ENCODE measurements around the gene NEUROD2. TPM values are rescaled to one million over a fixed set of nuclear protein-coding genes. Genes with fewer than 3 reads are reported as not detected.
A peak's percentile ranks its signal among the peaks of the same experiment; 100 is the strongest.

NEUROD2 gene
- total RNA-seq, 1 donor from 2014 or later, result not detected

DNA sequence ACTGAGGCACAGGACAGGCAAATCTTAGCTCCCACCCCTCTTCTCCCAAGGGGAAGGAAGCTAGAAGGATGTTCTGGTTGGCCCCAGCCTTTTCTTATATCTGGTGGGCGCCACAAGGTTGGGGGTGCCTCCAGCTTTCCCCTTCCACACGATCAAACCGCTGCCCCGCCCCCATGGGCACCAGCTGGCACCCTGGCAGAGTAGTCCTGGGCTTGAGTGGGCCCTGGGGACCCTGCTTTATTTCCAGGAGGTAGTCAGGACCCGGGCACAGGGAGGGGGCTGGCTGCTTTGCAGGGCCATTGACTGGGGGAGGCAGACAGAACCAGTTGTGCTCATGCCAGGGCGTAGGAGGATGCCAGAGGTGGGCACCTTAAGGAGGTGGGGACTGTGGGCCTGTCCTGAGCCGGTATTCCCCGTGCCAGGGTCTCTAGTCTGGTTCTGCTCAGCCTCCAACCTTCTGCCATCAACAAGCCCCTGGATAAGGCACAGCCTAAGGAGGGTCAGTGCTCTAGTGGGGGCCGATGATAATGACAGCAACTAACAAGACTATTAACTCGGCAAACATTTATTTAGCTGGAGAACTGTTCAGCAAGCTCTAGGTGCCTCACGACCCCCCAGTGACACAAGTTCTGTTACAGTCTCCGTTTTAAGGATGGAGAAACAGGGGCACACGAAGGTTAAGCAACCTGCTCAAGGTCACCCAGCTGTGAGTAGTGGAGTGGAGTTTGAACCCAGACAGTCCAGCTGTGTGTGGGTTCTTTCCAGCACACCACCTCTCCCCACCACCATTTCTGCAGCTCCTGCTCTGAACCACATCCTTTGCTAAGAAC lies 11.5 kb upstream of the NEUROD2 start:
- no peak for DNase-seq (ENCODE audit: low spot score)

DNA sequence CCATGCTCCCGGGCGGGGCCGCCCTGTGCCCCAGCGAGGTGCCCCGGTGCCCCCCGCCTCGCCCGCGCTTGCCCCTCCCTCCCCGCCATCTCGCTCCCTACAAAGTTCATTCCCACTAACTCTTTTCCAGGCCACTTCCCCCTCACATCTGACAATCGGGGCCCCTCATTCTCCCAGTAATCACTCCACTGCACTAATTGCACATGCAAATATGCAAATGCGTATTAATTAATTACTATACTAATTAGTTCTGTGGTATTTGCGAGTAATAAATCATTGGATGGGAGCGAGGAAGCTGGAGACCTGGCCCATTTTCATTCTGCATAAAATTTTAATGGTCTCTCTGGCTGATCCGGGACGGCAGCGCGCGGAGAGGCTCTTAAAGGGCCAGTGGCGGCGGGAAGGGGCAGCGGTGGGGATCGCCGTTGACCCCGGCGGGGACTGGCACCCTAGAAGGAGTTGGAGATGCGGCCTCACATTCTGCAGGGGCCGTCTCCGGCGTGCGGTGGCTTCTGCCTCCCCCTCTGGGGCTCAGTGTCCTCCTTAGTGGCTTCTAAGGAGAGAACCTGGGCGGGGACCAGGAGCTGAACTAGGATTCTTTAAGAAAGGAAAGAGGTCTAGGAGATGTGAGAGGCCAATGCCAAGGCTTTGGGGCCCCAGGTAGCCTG lies 10.7 kb upstream of the NEUROD2 start:
- no peak for DNase-seq (ENCODE audit: low spot score)

- peak; percentile 70 for DNase-seq (ENCODE audit: low spot score)
Measured at GRCh38 chr17:39617446-39618245, 9.9 kb upstream of the NEUROD2 start.

DNA sequence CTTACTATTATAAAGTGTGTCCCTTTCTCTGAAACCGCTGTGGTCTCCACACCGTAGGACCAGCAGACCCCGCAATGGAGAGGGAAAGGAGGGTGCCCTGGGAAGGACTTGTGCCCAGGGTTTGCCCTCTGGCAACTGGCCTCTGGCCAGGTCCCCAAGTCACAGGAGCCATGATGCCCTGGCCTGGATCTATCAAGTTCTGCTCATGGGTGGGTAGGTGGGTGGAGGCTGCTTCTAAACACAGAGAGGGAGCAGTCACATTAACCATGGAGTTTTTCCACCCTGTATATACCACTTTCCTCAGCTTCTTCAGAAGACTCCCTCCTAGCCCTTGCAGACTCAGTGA lies 9.4 kb upstream of the NEUROD2 start:
- no peak for DNase-seq (ENCODE audit: low spot score)

DNA sequence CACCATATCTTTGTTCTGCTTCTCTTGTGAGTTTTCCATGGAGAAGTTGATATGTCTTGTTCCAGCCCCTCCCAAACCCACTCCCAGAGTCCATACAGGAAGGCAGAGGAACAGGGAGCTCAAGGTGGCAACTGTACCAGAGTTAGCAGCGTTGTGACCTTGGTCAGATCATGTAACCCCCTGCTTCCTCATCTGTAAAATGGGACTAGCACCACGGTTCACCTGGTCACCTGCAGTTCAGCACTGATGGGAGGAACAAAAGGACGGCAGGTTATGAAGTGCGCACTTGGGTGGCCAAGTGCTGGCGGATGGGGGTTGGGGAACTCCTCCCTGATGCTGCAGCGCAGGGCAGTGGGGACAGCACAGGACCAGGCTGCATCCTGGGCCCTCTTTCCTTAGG lies 7.7 kb upstream of the NEUROD2 start:
- DNase-seq (ENCODE audit: low spot score), result no peak

DNA sequence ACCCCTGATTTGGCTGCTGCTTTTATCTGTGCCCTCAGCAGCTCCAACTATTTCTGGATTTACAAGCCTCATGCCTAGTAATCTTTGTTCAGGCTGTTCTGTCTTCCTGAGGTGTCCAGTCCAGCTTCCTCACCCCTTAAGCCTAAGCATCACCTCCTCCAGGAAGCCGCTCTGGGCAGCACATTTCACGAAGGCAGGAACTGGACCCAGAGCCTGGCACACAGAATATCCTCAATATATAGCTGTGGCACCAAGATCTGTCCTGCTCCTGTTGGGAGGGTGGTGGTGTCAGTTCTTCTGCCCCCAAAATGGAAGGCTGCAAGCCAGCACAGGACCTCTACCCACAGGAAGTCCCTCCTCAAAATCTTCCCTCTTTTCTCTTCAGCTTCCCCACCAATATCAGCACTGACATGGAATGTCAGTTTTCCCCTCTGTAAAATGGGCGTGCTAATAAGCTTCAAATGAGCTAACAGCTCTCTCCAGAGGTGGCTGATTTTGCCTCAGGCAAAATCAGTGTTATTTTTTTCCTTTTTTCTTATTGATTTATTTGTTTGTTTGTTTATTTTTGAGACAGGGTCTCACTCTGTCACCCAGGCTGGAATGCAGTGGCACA lies 6.9 kb upstream of the NEUROD2 start:
- no peak for DNase-seq (ENCODE audit: low spot score)

DNA sequence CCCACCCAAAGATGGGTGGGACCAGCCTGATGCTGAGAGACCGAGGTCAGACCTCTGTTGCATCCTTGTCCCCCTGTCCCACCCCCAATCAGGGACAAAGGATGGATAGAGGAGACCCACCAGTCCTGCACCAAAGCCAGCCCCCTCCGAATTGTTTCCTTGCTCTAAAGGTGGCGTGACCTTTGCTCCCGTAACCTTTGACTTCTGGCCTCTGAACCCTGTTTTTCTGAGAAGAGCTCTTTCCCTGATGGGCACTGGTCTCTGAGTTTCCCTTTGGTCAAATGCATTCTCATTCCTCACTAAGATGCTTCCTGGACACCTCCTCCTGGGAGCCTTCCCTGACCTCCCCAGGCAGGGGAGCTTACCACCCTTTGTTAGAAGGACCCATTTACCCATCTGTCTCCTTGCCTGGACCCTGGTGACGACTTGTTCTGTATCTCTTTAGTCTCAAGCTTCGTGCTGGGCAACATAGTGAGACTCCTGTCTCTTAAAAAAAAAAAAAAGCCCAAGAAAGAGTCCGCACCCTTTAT lies 5.3 kb upstream of the NEUROD2 start:
- no peak for DNase-seq (ENCODE audit: low spot score)

DNA sequence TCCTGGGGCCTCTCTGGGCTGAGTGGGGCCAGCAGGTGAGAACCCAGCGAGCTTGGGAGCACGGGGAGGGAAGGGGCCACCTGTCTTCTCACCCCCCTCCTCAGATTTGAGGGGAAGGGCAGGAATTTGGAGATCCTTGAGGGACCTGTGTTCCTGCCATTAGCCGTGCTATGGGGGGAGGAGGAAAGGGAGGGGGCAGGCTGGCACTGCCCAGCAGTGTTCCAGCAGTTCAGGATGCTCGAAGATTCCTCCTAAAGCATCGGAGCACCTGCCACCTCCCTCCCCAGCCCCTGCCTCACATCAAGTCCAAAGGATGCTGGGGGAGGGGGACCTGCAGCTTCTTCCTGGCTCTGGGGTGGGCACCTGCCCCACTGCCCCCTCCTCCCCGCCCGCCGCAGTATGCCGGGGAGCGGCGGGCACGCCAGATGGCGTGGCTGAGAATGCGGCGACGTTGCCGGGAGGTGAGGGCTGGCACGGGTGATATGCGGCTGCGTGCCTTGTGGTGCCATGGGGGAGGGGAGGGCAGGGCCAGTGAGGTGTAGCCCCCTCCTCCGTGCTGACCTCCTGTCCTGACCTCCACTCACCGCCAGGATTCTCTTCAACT lies 4.7 kb upstream of the NEUROD2 start:
- no peak for DNase-seq (ENCODE audit: low spot score)

- no peak for DNase-seq (ENCODE audit: low spot score)
Measured at GRCh38 chr17:39611401-39612112, 3.8 kb upstream of the NEUROD2 start.

DNA sequence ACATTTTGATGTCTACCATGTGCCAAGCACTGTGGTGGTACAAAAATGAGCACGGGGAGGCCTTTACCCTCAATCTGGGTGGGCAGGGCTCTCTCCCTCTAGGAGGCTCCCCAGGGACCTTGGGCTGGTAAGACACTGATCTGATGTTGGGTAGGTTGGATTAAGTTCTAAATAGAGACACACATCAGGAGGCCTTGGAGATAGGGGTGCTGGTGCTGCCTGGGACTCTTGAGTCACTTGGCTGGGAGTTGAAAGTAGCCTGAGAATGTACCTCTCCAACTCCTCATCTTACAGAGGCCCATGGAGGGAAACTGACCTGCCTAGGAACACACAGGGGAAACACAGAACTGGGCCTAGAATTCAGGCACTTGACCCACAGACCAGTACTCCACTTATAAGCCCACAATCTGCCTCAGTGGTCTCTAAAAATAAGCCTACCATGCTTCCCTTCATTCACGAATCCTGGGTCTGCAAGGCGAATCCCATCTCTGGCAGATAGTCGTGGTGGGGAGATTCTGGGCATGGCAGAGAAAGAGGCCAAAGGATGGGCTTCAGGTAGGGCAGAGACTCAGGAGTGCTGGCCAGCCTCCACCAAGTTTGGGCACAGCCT lies 1.8 kb upstream of the NEUROD2 start:
- DNase-seq (ENCODE audit: low spot score), result no peak

DNA sequence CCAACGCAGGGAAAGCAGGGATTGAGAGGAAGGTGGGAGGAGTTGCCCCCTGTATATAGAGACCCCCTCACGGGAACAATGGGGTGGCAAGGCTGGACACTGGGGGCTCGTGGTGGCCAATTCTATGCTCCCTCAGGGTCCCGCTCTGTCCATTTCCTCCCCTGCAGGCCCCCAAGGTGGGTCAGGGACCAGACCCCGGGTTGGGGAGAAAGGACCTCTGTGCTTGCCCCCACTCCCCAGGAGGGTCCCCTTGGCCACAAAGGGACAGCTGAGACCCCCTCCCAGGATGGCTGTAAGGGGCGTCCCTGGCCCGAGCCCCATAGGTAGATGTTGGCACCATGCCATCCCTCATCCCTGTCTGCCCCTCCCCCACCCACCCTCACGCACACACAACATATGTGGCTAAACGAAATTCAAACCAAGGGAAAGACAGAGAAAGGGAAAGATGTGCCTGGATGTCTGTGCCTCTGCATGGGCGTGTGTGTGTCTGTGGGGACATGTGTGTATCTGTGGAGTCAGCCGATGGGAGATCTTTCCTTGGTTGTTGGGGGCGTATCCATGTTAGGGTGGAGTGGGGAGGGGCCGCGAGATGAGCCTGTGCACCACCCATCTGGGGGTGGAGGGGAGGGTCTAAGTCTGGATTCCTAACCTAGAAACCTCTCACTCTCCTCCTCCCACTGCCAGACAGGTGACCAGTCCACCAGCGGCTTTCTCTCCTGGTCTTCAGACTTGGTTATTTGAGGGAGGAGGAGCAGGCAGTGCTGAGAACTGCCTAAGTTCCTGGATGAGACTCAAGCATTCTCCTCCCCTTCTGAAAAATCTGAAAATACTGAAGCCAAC lies 642 bp upstream of the NEUROD2 start:
- no peak for DNase-seq (ENCODE audit: low spot score)

DNA sequence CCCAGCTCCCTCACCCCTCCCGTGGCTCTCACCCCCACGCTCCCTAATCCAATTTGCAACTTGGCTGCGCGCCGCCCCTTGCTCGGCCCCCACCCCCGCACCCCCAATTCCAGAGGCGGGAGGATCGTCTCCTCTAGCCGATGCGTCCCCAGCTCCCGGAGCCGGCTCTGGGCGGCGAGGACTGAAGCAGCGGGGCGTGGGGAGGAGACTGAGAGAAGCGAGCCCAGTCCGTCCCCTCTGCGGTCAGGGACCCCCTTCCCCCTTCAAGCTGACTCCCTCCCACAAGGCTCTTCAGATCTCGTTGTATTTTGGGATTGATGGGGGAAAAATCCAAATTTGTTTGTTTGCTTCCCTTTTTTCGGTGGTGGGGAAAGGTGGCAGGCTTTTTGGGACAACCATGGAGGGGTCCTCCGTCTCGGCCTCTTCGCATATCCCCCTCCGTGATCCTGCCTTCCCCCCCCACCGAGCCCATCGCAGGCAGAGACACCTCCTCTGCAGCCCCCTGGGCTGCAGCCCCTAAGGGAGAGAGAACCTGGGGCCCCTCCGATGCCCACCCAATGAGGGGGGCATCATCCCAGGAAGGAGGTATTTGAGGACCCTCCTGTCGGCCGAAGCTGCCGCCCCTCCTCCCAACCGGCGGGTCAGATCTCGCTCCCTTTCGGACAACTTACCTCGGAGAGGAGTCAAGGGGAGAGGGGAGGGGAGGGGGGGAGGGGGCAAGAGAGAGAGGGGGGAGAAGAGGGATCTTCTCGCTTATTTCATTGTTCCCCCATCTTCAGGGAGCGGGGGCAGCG lies 466 bp downstream of the NEUROD2 start:
- no peak for DNase-seq (ENCODE audit: low spot score)

GRCh38 chr17:39606434-39607056 lies 1.2 kb downstream of the NEUROD2 start:
- no peak for DNase-seq (ENCODE audit: low spot score)

DNA sequence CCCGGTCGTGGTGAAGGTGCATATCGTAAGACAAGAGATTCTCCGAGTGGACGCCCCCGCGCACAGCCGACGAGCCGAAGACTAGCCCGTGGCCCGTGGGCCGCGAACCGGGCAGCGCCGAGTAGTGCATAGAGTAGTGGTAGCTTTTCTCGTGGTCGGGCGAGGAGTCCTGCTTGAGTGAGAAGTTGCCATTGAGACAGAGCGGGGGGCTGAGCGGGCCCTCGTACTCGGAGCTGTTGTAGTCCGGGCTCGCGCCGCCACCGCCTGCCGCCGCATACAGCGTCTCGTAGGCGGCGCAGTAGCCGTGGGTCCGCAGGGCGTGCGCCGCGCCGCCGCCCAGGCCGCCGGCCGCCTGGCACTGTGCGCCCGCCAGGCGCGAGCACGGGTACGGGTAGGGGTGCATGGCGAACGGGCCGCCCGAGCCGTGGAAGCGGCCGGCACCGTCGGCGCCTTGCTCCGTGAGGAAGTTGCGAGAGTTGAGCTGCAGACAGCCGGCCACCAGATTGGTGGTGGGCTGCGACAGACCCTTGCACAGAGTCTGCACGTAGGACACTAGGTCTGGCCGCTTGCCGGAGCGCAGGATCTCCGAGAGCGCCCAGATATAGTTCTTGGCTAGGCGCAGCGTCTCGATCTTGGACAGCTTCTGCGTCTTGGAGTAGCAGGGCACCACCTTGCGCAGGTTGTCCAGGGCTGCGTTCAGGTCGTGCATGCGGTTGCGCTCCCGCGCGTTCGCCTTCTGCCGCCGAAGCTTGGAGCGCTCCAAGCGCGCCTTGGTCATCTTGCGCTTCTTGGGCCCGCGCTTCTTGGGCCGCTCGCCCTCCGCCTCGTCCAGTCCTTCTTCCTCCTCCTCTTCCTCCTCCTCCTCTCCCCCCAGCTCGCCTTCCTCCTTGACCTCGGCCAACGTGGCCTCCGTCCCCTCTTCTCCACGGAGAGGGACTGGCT lies 2.0 kb downstream of the NEUROD2 start:
- DNase-seq (ENCODE audit: low spot score), result no peak

GRCh38 chr17:39604911-39605491 lies 2.7 kb downstream of the NEUROD2 start:
- no peak for DNase-seq (ENCODE audit: low spot score)

- DNase-seq (ENCODE audit: low spot score), result no peak
Measured at GRCh38 chr17:39603304-39604016, 4.3 kb downstream of the NEUROD2 start.
